AG04450 (cell line): ENCODE results near the gene MAD1L1. TPM values are rescaled to one million over a fixed set of nuclear protein-coding genes. Genes with fewer than 3 reads are reported as not detected.
"Not testable (repeated sequence)": the region's sequence is repeated elsewhere in the genome, so short reads cannot be mapped to it uniquely, and the experiment has no call there.

Experiments used
- CTCF ChIA-PET: fragments of 300-600, 350-600 bp; formaldehyde crosslinking; extraction: SDS; loops from one replicate; lab custom pipeline; 2022; ENCODE audit warnings: antibody characterized with exemption, inconsistent platforms; lab: Charles Lee
- POLR2A ChIA-PET: fragments of 350-600 bp; formaldehyde crosslinking; extraction: SDS; loops from one replicate; lab custom pipeline; 2021; ENCODE audit warnings: antibody characterized with exemption, inconsistent platforms; lab: Yijun Ruan, JAX
- DNase-seq: peaks from one replicate; pipeline ENCODE4 v3.0.0-alpha.2; 2011; ENCODE audit warnings: low read depth, low spot score
- H3K27ac ChIP-seq: one replicate; pipeline ENCODE4 v1.5.1; 2012; ENCODE audit warnings: low read depth, low read length, control low read depth
- H3K27me3 ChIP-seq: one replicate; pipeline ENCODE4 v1.6.0; 2012; ENCODE audit warnings: low read length; ENCODE audit not compliant: control insufficient read depth, insufficient read depth
- H3K4me3 ChIP-seq: 2 replicates; pipeline ENCODE4 v1.5.1; 2011; ENCODE audit warnings: mild to moderate bottlenecking, low read depth, low read length, control low read depth
- H3K9me3 ChIP-seq: 2 replicates; pipeline ENCODE4 v1.5.1; 2012; ENCODE audit warnings: low read length; ENCODE audit not compliant: control insufficient read depth, insufficient read depth
- polyA plus RNA-seq: library from polyadenylated mRNA; depleted of rRNA; stranded (reverse); fragments of >200 nt; gene quantifications from 2 replicates; pipeline ENCODE4 v1.2.3, GENCODE V29; 2011
- TF ChIP-seq, protein P1 (sequence below): IDR thresholded peaks from 2 replicates; pipeline ENCODE4 v1.5.1; 2011; ENCODE audit warnings: low read depth, low read length, control low read depth, inconsistent platforms

Gene MAD1L1
- polyA plus RNA-seq, 1 experiment: 11.9 TPM

DNA sequence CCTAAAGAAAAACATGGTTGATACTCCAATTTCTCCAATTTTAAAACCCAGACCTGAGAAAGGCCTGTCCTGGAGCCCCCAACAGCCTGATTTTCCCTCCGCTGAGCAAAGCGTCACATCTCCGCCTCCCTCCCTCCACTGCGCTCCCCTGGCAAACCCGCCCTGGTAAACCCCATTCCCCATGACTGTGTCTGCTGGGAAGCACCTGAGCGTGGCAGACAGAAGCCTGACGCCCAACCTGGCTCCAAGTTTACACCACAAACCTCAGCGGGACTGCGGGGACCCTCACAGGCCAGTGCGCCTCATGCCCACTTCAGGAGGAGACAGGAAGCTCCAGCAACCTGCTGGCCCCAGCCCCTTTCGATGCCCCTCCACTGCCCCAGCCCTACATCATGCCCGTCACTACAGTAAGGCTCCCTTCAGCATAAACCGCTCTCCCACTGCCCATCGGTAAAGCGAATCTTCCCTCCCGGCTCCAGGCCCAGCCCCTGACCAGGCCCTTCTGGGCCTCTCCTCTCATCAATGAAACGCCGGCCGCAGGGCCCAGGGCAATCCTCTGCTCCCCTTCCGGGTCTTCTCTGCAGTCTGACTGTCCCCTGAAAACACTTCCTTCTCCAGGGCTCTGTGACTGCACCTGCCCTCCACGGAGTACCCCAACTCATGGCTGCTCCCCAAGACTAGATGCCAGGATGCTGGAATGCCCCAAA is 233.3 kb downstream of the MAD1L1 start:
- Histone ChIP-seq H3K9me3 (no peaks in the 10 kb centered on the region; the same call in 1 of the 2 replicates), H3K27ac (no peak overlapping the region), H3K4me3 (no peak overlapping the region), H3K27me3 (no peaks in the 10 kb centered on the region)
- no peak for DNase-seq
- POLR2A ChIA-PET: no interaction called here
- TF ChIP-seq, protein P1, sequence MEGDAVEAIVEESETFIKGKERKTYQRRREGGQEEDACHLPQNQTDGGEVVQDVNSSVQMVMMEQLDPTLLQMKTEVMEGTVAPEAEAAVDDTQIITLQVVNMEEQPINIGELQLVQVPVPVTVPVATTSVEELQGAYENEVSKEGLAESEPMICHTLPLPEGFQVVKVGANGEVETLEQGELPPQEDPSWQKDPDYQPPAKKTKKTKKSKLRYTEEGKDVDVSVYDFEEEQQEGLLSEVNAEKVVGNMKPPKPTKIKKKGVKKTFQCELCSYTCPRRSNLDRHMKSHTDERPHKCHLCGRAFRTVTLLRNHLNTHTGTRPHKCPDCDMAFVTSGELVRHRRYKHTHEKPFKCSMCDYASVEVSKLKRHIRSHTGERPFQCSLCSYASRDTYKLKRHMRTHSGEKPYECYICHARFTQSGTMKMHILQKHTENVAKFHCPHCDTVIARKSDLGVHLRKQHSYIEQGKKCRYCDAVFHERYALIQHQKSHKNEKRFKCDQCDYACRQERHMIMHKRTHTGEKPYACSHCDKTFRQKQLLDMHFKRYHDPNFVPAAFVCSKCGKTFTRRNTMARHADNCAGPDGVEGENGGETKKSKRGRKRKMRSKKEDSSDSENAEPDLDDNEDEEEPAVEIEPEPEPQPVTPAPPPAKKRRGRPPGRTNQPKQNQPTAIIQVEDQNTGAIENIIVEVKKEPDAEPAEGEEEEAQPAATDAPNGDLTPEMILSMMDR: no peak
- CTCF ChIA-PET: no interaction called here

DNA sequence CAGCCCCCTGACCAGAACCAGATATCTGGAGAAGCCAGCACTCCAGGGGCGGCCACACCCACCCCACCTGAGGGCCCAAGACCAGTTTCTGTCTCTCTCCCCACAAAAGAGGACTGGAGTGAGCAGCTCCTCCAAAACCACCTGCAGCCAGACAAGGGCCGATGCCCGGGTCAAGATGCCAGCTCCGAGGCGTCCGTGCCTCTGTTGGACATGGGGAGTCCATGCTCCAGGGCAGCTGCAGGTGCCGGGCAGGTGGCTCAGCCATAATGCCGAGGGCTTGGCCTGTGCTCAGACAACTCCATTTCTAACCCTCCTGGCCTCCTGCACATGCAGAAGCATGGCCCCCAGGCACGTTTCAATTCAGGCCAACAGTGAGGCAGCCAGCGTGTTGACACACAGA is 234.6 kb downstream of the MAD1L1 start:
- H3K27me3 ChIP-seq: no peaks in the 10 kb centered on the region
- TF ChIP-seq, protein P1: no peak
- no peak for DNase-seq
- POLR2A ChIA-PET: no interaction called here
- CTCF ChIA-PET: no interaction called here
- H3K9me3 ChIP-seq: no peaks in the 10 kb centered on the region; the same call in 1 of the 2 replicates
- H3K4me3 ChIP-seq: no peak overlapping the region
- no peak overlapping the region for H3K27ac ChIP-seq

DNA sequence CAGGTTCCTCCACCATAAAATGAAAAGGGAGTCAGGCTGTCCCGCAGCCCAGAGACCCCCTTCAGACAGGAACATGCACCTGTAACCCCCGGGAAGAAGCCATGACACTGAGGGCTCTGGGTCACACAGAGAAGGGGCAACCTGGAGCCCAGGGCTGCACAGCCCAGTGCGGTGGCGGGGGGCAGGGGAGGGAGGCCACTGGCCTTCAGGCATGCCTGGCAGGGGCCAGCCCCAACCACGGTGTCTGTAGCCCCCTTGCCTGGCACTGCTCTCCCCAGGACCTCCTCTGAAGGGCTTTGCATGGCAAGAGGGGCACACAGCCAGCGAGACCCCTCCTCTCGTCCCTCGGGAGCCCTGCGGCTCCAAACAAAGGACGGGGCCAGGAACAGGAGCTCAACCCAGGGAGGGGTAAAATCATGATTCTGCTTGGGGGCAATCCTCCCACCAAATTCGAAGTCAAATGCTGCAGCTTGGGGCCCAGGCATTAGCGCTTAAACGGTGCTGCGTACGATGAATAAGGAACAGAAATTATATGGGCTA is 235.1 kb downstream of the MAD1L1 start:
- Histone ChIP-seq H3K9me3 (no peaks in the 10 kb centered on the region; the same call in 1 of the 2 replicates), H3K27ac (no peak overlapping the region), H3K27me3 (no peaks in the 10 kb centered on the region), H3K4me3 (no peak overlapping the region)
- TF ChIP-seq, protein P1: no peak
- ChIA-PET CTCF (no interaction called here), POLR2A (no interaction called here)
- no peak for DNase-seq

DNA sequence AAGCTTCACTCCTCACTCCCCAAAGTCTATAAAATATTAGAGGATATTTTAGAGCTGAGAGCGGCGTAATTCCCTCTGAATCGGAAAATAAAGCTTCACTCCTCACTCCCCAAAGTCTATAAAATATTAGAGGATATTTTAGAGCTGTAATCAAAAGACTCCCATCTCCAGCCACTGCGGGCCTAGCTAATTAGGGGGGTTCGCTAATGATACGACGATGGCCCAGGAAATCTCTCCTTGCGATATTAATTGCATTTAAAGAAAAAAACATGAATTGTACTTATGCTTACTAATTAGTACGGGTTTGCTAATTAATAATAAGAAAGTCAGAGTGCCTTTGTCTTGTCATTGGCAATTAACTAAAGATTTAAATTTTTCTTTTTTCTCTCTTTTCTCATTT is 235.9 kb downstream of the MAD1L1 start:
- POLR2A ChIA-PET: no interaction called here
- no peaks in the 10 kb centered on the region; the same call in 1 of the 2 replicates for H3K9me3 ChIP-seq
- no peak overlapping the region for H3K27ac ChIP-seq
- no peaks in the 10 kb centered on the region for H3K27me3 ChIP-seq
- TF ChIP-seq, protein P1: no peak
- H3K4me3 ChIP-seq: no peak overlapping the region
- no peak for DNase-seq
- CTCF ChIA-PET: interaction anchor here (0.6 to 0.7 kb wide), 2 partner anchors 224 to 523 kb away, joined by 3 read pairs; no protein-coding TSS in a partner anchor

DNA sequence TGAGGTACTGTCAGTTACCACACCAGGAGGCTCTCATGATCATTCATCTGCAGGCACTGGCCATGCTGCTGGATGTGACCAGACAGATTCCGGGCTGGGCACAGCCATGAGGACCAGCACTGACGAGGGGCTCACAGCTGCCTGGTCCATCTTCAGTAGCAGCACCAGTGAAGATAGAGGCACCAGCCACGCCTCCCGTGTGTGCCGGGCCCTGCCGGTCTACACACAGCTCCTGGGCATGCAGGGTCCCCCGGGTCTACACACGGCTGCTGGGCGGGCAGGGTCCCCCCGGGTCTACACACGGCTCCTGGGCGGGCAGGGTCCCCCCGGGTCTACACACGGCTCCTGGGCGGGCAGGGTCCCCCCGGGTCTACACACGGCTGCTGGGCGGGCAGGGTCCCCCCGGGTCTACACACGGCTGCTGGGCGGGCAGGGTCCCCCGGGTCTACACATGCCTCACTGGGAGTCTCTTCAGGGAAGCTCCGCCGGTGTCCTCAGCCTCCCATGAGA is 236.8 kb downstream of the MAD1L1 start:
- POLR2A ChIA-PET: not testable (repeated sequence)
- CTCF ChIA-PET: interaction anchor here (0.7 kb wide), 1 partner anchor 523 kb away, joined by 3 read pairs; no protein-coding TSS in a partner anchor

More for the DNA sequence above, 236.8 kb downstream of the MAD1L1 start:
- DNase-seq, H3K27me3 ChIP-seq, H3K9me3 ChIP-seq, H3K27ac ChIP-seq, H3K4me3 ChIP-seq: not testable (repeated sequence)
